ENCODE measurements around the gene DCUN1D3.

GRCh38 chr16:20879175-20880040 lies 20.8 kb downstream of the DCUN1D3 start:
- TF ChIP-seq CTCF (IDR thresholded peaks at IDR 0.05): no peak
- no peak for TF ChIP-seq POLR2A (IDR thresholded peaks at IDR 0.05)

Data from testis (tissue), 2 donors.